ENCODE data around the gene MBP.

DNA sequence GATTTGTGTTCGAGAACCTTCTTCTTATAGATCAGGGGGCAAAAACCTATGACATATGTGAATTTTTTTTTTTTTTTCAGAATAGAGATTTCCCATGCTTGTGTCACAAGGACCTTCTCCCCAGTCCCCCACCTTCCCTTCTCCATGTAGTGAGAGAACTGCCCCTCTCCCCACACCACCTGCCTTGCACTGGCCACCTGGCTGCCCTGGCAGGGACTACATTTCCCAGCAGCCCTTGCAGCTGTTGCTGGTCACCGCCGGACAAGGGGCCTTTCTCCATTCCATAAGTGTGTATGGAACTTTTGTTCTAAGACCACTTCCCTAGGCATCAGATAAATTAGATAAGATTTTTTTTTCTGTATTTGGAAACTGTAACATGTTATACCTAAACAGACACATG lies 22.2 kb downstream of the MBP start:
- TF ChIP-seq, protein P1, sequence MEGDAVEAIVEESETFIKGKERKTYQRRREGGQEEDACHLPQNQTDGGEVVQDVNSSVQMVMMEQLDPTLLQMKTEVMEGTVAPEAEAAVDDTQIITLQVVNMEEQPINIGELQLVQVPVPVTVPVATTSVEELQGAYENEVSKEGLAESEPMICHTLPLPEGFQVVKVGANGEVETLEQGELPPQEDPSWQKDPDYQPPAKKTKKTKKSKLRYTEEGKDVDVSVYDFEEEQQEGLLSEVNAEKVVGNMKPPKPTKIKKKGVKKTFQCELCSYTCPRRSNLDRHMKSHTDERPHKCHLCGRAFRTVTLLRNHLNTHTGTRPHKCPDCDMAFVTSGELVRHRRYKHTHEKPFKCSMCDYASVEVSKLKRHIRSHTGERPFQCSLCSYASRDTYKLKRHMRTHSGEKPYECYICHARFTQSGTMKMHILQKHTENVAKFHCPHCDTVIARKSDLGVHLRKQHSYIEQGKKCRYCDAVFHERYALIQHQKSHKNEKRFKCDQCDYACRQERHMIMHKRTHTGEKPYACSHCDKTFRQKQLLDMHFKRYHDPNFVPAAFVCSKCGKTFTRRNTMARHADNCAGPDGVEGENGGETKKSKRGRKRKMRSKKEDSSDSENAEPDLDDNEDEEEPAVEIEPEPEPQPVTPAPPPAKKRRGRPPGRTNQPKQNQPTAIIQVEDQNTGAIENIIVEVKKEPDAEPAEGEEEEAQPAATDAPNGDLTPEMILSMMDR (IDR thresholded peaks at IDR 0.05; ENCODE audit: low read depth, low read length) = no peak
- TF ChIP-seq, protein P2, sequence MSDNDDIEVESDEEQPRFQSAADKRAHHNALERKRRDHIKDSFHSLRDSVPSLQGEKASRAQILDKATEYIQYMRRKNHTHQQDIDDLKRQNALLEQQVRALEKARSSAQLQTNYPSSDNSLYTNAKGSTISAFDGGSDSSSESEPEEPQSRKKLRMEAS (IDR thresholded peaks at IDR 0.05; ENCODE audit: low read depth, low read length) = no peak
- TF ChIP-seq POLR2A (IDR thresholded peaks at IDR 0.05; ENCODE audit: extremely low read depth, insufficient read length) (no peak), MYC (IDR thresholded peaks at IDR 0.05; ENCODE audit: low read depth, low read length) (no peak)
